Measurements from ENCODE around the gene HCLS1. TPM values are rescaled to one million over a fixed set of nuclear protein-coding genes. Genes with fewer than 3 reads are reported as not detected.

HCLS1 gene, protein sequence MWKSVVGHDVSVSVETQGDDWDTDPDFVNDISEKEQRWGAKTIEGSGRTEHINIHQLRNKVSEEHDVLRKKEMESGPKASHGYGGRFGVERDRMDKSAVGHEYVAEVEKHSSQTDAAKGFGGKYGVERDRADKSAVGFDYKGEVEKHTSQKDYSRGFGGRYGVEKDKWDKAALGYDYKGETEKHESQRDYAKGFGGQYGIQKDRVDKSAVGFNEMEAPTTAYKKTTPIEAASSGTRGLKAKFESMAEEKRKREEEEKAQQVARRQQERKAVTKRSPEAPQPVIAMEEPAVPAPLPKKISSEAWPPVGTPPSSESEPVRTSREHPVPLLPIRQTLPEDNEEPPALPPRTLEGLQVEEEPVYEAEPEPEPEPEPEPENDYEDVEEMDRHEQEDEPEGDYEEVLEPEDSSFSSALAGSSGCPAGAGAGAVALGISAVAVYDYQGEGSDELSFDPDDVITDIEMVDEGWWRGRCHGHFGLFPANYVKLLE
- 0.04 to 0.14 TPM (median 0.13 TPM) in 5 replicates for total RNA-seq (2022; extraction: Qiagen RNA extraction)

DNA sequence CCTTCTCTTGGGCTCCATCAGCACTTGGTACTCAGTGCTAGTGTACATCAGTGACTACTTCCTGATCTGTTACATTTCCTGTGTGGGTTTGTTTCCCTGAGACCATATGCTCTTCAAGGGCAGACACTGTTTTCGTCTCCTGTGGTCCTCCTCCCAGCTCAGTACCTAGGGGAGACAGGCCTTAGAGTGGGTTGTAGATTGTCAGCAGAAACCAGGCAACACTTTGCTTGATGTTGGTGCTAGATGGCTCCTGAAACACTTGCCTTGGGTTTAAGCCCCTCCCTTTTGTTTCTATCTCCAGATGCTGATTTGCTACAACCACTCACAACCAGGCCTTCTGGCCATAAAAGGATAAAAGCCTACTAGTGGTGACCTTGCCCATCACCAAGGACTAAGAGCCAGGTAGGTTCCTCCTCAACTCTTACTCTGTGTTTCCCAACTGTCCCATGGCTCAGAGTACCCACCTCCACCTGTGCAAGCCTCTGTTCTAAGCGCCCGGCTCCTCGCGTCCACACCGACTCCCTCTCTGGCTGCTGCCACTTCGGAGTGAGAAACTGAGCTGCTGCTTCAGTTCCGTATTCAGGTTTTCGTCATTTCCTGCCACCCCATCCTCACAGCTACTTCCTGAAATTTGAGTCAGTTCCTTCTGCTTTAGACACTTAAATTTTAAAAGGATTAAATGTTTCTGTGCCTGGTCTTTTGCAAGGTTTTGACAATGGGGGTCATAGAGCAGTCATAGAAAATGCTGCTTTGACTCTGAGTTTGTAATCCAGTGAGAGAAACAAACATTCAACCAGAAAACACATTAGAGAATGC is at the start of gene HCLS1:
Gene HCLS1, minus strand, starts transcription at position 548 of the 816 bp plus-strand sequence. CDS start 2,556 bp downstream, outside the sequence.

DNA sequence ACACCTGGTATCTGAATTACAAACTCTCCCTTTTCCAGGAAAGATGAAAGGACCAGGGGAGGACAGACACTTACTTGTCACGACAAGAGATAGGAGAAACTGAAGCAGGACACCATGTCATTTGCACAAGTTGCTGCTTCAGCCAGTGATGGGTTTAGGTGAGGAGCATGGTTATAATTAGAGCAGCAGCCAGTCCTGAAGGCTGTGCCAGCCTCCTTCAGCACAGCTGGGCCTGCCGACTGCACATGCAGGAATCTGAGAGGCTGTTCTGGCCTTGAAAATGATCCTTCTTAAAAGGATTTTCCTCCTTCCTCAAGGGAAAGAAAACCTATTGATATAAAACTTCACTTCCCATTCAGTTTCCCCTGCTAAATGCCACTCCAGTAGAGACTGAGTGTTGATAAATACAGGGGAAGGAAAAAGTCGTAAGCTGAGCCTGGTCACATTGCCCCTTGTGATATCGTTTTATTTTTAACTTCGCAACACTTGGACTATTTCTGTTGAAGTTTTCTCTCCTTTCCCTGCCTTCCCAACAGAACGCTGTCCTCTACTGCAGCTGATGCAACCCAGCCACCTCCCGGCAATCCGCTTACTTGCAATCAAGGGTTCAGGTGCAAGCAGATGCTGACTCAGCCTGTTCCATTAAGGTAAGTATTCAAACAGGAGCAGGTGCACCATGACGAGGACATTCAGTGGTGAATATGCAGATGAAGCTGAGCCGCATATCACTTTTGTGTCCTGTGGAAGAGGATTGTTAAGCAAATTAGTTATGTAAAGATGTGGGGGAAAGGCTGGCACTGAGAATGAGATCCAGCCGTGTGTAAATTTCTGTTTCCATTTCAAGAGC is 67.6 kb downstream of the HCLS1 start, which contains the start of gene FBXO40:
Gene FBXO40, plus strand, starts transcription at position 524 of the 847 bp plus-strand sequence. CDS start 27,197 bp downstream, outside the sequence.

Other genes starting within 250 kb of the HCLS1 start
- 6.3 to 7.3 TPM (median 6.7 TPM) in 5 replicates for gene POLQ, start 114.9 kb downstream of the HCLS1 start, total RNA-seq (2022; extraction: Qiagen RNA extraction)
- not detected in 5 replicates for gene ARGFX, start 93.0 kb downstream of the HCLS1 start, total RNA-seq (2022; extraction: Qiagen RNA extraction)
- gene FBXO40, start 67.5 kb downstream of the HCLS1 start, total RNA-seq (2022; extraction: Qiagen RNA extraction) = not detected in 5 replicates
- gene GOLGB1, start 88.8 kb upstream of the HCLS1 start, total RNA-seq (2022; extraction: Qiagen RNA extraction) = 14.8 to 20.6 TPM (median 15.3 TPM) in 5 replicates
- gene IQCB1, start 174.2 kb upstream of the HCLS1 start, total RNA-seq (2022; extraction: Qiagen RNA extraction) = 10.3 to 12.6 TPM (median 10.8 TPM) in 5 replicates
- gene EAF2, start 174.3 kb upstream of the HCLS1 start, total RNA-seq (2022; extraction: Qiagen RNA extraction) = 1.5 to 2.9 TPM (median 2.3 TPM) in 5 replicates
- gene SLC15A2, start 233.5 kb upstream of the HCLS1 start, total RNA-seq (2022; extraction: Qiagen RNA extraction) = 0.07 to 0.30 TPM (median 0.08 TPM) in 5 replicates

All from A549 treated with CORT108297 at 1 μM for 4 hours (cell line).